ENCODE data around the gene PHACTR2.

PHACTR2 gene

GRCh38 chr6:143743301-143744166 is 65.8 kb downstream of the PHACTR2 start:
- peaks cover 32% of the 10 kb centered on the region in 2 donors for H3K4me1 ChIP-seq (ENCODE audit: control insufficient read depth in 1 of 2, insufficient read depth in 2 of 2, low read length in 2 of 2)
- H3K27me3 ChIP-seq (ENCODE audit: low read depth, low read length): no peaks in the 10 kb centered on the region
- H3K4me3 ChIP-seq (ENCODE audit: low read depth in 1 of 2, low read length in 2 of 2): peak overlapping the region; percentile 16 to 45
- H3K9me3 ChIP-seq (ENCODE audit: control insufficient read depth in 1 of 2, low read length in 2 of 2): no peaks in the 10 kb centered on the region
- no peaks in the 10 kb centered on the region for H3K36me3 ChIP-seq (ENCODE audit: control insufficient read depth in 1 of 2, insufficient read depth in 2 of 2, low read length in 2 of 2)
- peak overlapping the region; percentile 65 for H3K27ac ChIP-seq (ENCODE audit: low read length)

- H3K27me3 ChIP-seq (ENCODE audit: low read depth, low read length): no peaks in the 10 kb centered on the region
- peak overlapping the region; percentile 65 for H3K27ac ChIP-seq (ENCODE audit: low read length)
- H3K4me3 ChIP-seq (ENCODE audit: low read depth in 1 of 2, low read length in 2 of 2): peak overlapping the region; percentile 27 to 44
- H3K36me3 ChIP-seq (ENCODE audit: control insufficient read depth in 1 of 2, insufficient read depth in 2 of 2, low read length in 2 of 2): no peaks in the 10 kb centered on the region
- peaks cover 32 to 34% of the 10 kb centered on the region in 2 donors for H3K4me1 ChIP-seq (ENCODE audit: control insufficient read depth in 1 of 2, insufficient read depth in 2 of 2, low read length in 2 of 2)
- no peaks in the 10 kb centered on the region for H3K9me3 ChIP-seq (ENCODE audit: control insufficient read depth in 1 of 2, low read length in 2 of 2)
Measured at GRCh38 chr6:143744551-143745165, 66.9 kb downstream of the PHACTR2 start.

- Histone ChIP-seq H3K27me3 (ENCODE audit: low read depth, low read length) (no peaks in the 10 kb centered on the region), H3K4me3 (ENCODE audit: low read depth in 1 of 2, low read length in 2 of 2) (peak overlapping the region; percentile 27 to 44), H3K36me3 (ENCODE audit: control insufficient read depth in 1 of 2, insufficient read depth in 2 of 2, low read length in 2 of 2) (no peaks in the 10 kb centered on the region), H3K27ac (ENCODE audit: low read length) (peak overlapping the region; percentile 65), H3K9me3 (ENCODE audit: control insufficient read depth in 1 of 2, low read length in 2 of 2) (no peaks in the 10 kb centered on the region), H3K4me1 (ENCODE audit: control insufficient read depth in 1 of 2, insufficient read depth in 2 of 2, low read length in 2 of 2) (peaks cover 32 to 35% of the 10 kb centered on the region in 2 donors)
Measured at GRCh38 chr6:143745166-143746133, 67.7 kb downstream of the PHACTR2 start.

- Histone ChIP-seq H3K36me3 (ENCODE audit: control insufficient read depth in 1 of 2, insufficient read depth in 2 of 2, low read length in 2 of 2) (no peaks in the 10 kb centered on the region), H3K9me3 (ENCODE audit: control insufficient read depth in 1 of 2, low read length in 2 of 2) (no peaks in the 10 kb centered on the region), H3K27me3 (ENCODE audit: low read depth, low read length) (no peaks in the 10 kb centered on the region), H3K4me1 (ENCODE audit: control insufficient read depth in 1 of 2, insufficient read depth in 2 of 2, low read length in 2 of 2) (peaks cover 32 to 41% of the 10 kb centered on the region in 2 donors), H3K4me3 (ENCODE audit: low read depth in 1 of 2, low read length in 2 of 2) (peak overlapping the region; percentile 27 to 44), H3K27ac (ENCODE audit: low read length) (peak overlapping the region; percentile 65)
Measured at GRCh38 chr6:143746202-143747119, 68.7 kb downstream of the PHACTR2 start.

GRCh38 chr6:143747347-143747842 is 69.6 kb downstream of the PHACTR2 start:
- Histone ChIP-seq H3K27me3 (ENCODE audit: low read depth, low read length) (no peaks in the 10 kb centered on the region), H3K4me3 (ENCODE audit: low read depth in 1 of 2, low read length in 2 of 2) (no peak overlapping the region), H3K4me1 (ENCODE audit: control insufficient read depth in 1 of 2, insufficient read depth in 2 of 2, low read length in 2 of 2) (peaks cover 32 to 36% of the 10 kb centered on the region in 2 donors), H3K27ac (ENCODE audit: low read length) (peak overlapping the region; percentile 65), H3K36me3 (ENCODE audit: control insufficient read depth in 1 of 2, insufficient read depth in 2 of 2, low read length in 2 of 2) (no peaks in the 10 kb centered on the region), H3K9me3 (ENCODE audit: control insufficient read depth in 1 of 2, low read length in 2 of 2) (no peaks in the 10 kb centered on the region)

- Histone ChIP-seq H3K27ac (ENCODE audit: low read length) (no peak overlapping the region), H3K4me3 (ENCODE audit: low read depth in 1 of 2, low read length in 2 of 2) (no peak overlapping the region), H3K4me1 (ENCODE audit: control insufficient read depth in 1 of 2, insufficient read depth in 2 of 2, low read length in 2 of 2) (peaks cover 16 to 18% of the 10 kb centered on the region in 2 donors), H3K27me3 (ENCODE audit: low read depth, low read length) (no peaks in the 10 kb centered on the region), H3K36me3 (ENCODE audit: control insufficient read depth in 1 of 2, insufficient read depth in 2 of 2, low read length in 2 of 2) (no peaks in the 10 kb centered on the region), H3K9me3 (ENCODE audit: control insufficient read depth in 1 of 2, low read length in 2 of 2) (no peaks in the 10 kb centered on the region)
Measured at GRCh38 chr6:143749891-143750290, 72.1 kb downstream of the PHACTR2 start.

GRCh38 chr6:143750877-143751276 is 73.1 kb downstream of the PHACTR2 start:
- H3K27me3 ChIP-seq (ENCODE audit: low read depth, low read length): no peaks in the 10 kb centered on the region
- H3K4me3 ChIP-seq (ENCODE audit: low read depth in 1 of 2, low read length in 2 of 2): no peak overlapping the region
- no peaks in the 10 kb centered on the region for H3K36me3 ChIP-seq (ENCODE audit: control insufficient read depth in 1 of 2, insufficient read depth in 2 of 2, low read length in 2 of 2)
- no peak overlapping the region for H3K27ac ChIP-seq (ENCODE audit: low read length)
- H3K9me3 ChIP-seq (ENCODE audit: control insufficient read depth in 1 of 2, low read length in 2 of 2): no peaks in the 10 kb centered on the region
- H3K4me1 ChIP-seq (ENCODE audit: control insufficient read depth in 1 of 2, insufficient read depth in 2 of 2, low read length in 2 of 2): peaks cover 12% of the 10 kb centered on the region in 2 donors

- peaks cover 0 to 12% of the 10 kb centered on the region in 2 donors for H3K4me1 ChIP-seq (ENCODE audit: control insufficient read depth in 1 of 2, insufficient read depth in 2 of 2, low read length in 2 of 2)
- H3K27me3 ChIP-seq (ENCODE audit: low read depth, low read length): no peaks in the 10 kb centered on the region
- no peak overlapping the region for H3K4me3 ChIP-seq (ENCODE audit: low read depth in 1 of 2, low read length in 2 of 2)
- H3K9me3 ChIP-seq (ENCODE audit: control insufficient read depth in 1 of 2, low read length in 2 of 2): no peaks in the 10 kb centered on the region
- H3K27ac ChIP-seq (ENCODE audit: low read length): no peak overlapping the region
- no peaks in the 10 kb centered on the region for H3K36me3 ChIP-seq (ENCODE audit: control insufficient read depth in 1 of 2, insufficient read depth in 2 of 2, low read length in 2 of 2)
Measured at GRCh38 chr6:143752459-143752858, 74.7 kb downstream of the PHACTR2 start.

GRCh38 chr6:143753678-143754077 is 75.9 kb downstream of the PHACTR2 start:
- peaks cover 0 to 12% of the 10 kb centered on the region in 2 donors for H3K4me1 ChIP-seq (ENCODE audit: control insufficient read depth in 1 of 2, insufficient read depth in 2 of 2, low read length in 2 of 2)
- no peak overlapping the region for H3K27ac ChIP-seq (ENCODE audit: low read length)
- no peak overlapping the region for H3K4me3 ChIP-seq (ENCODE audit: low read depth in 1 of 2, low read length in 2 of 2)
- no peaks in the 10 kb centered on the region for H3K9me3 ChIP-seq (ENCODE audit: control insufficient read depth in 1 of 2, low read length in 2 of 2)
- H3K27me3 ChIP-seq (ENCODE audit: low read depth, low read length): no peaks in the 10 kb centered on the region
- H3K36me3 ChIP-seq (ENCODE audit: control insufficient read depth in 1 of 2, insufficient read depth in 2 of 2, low read length in 2 of 2): no peaks in the 10 kb centered on the region

- peaks cover 0 to 12% of the 10 kb centered on the region in 2 donors for H3K4me1 ChIP-seq (ENCODE audit: control insufficient read depth in 1 of 2, insufficient read depth in 2 of 2, low read length in 2 of 2)
- H3K27ac ChIP-seq (ENCODE audit: low read length): no peak overlapping the region
- no peaks in the 10 kb centered on the region for H3K27me3 ChIP-seq (ENCODE audit: low read depth, low read length)
- no peaks in the 10 kb centered on the region for H3K9me3 ChIP-seq (ENCODE audit: control insufficient read depth in 1 of 2, low read length in 2 of 2)
- H3K4me3 ChIP-seq (ENCODE audit: low read depth in 1 of 2, low read length in 2 of 2): no peak overlapping the region
- no peaks in the 10 kb centered on the region for H3K36me3 ChIP-seq (ENCODE audit: control insufficient read depth in 1 of 2, insufficient read depth in 2 of 2, low read length in 2 of 2)
Measured at GRCh38 chr6:143754204-143754603, 76.4 kb downstream of the PHACTR2 start.

Measured in muscle layer of duodenum (tissue), 2 donors.